Activated B cell treated with CpG ODN at 0.5 μM for 24 hours (primary cell): Measurements from ENCODE around the gene PDZK1. TPM values are rescaled to one million over a fixed set of nuclear protein-coding genes. Genes with fewer than 3 reads are reported as not detected.

Source experiments
- ATAC-seq: fragments of 200-7000 bp; cut with Tn5 transposase; one replicate; pipeline ENCODE4 v1.10.0; 2021; ENCODE audit warnings: low read depth, mild to moderate bottlenecking, moderate library complexity
- CTCF ChIA-PET: fragments of 350-600 bp; sonication (Branson Sonifier 250); formaldehyde crosslinking; loops from one replicate; lab custom pipeline; 2021; ENCODE audit warnings: antibody characterized with exemption; lab: Charles Lee
- POLR2A ChIA-PET: fragments of 350-600 bp; sonication (Branson Sonifier 250); formaldehyde crosslinking; loops from one replicate; lab custom pipeline; 2021; ENCODE audit warnings: antibody characterized with exemption; lab: Charles Lee
- DNase-seq: peaks from one replicate; pipeline ENCODE4 v3.0.0; 2022
- H3K27ac Mint-ChIP-seq: one replicate; pipeline ENCODE4 v1.8.0; 2020; ENCODE audit warnings: mixed read lengths
- H3K27me3 Mint-ChIP-seq: one replicate; pipeline ENCODE4 v1.8.0; 2021; ENCODE audit warnings: mixed read lengths
- H3K36me3 Mint-ChIP-seq: one replicate; pipeline ENCODE4 v1.8.0; 2021; ENCODE audit warnings: low read depth, mixed read lengths
- H3K4me1 Mint-ChIP-seq: one replicate; pipeline ENCODE4 v1.8.0; 2021; ENCODE audit warnings: mixed read lengths
- H3K4me3 Mint-ChIP-seq: one replicate; pipeline ENCODE4 v1.8.0; 2020; ENCODE audit warnings: mild to moderate bottlenecking, mixed read lengths
- H3K9me3 Mint-ChIP-seq: one replicate; pipeline ENCODE4 v1.8.0; 2020; ENCODE audit warnings: mixed read lengths
- CTCF ChIP-seq: fragments of 200-600 bp; IDR thresholded peaks from one replicate; pipeline ENCODE4 v1.8.0; 2022; ENCODE audit warnings: antibody characterized with exemption, mild to moderate bottlenecking
- intact Hi-C: fragments of 100-400 bp; cut with micrococcal nuclease; formaldehyde crosslinking; loops from one replicate; pipeline ENCODE4 v1.15.1; 2024
- total RNA-seq: library from RNA; stranded (reverse); gene quantifications from 2 replicates; pipeline ENCODE4 v1.2.3, GENCODE V29; 2022

The PDZK1 gene
- total RNA-seq, 1 donor from 2014 or later: 0.13 TPM

- intact Hi-C loops: no loop called here
- Mint-ChIP-seq H3K4me1 (no peaks in the 10 kb centered on the region), H3K4me3 (no peak overlapping the region), H3K27ac (no peak overlapping the region), H3K27me3 (no peaks in the 10 kb centered on the region), H3K36me3 (no peaks in the 10 kb centered on the region), H3K9me3 (no peaks in the 10 kb centered on the region)
- TF ChIP-seq CTCF: no peak
- ChIA-PET POLR2A (no interaction called here), CTCF (no interaction called here)
- ATAC-seq (no peak), DNase-seq (no peak)
Measured at GRCh38 chr1:145701306-145701862, 5.8 kb downstream of the PDZK1 start.

- Mint-ChIP-seq H3K27me3 (no peaks in the 10 kb centered on the region), H3K4me1 (no peaks in the 10 kb centered on the region), H3K27ac (no peak overlapping the region), H3K9me3 (no peaks in the 10 kb centered on the region), H3K36me3 (no peaks in the 10 kb centered on the region), H3K4me3 (no peak overlapping the region)
- ChIA-PET POLR2A (no interaction called here), CTCF (no interaction called here)
- no peak for ATAC-seq
- TF ChIP-seq CTCF: no peak
- intact Hi-C loops: no loop called here
- DNase-seq: no peak
Measured at GRCh38 chr1:145696630-145696960, 10.6 kb downstream of the PDZK1 start.

GRCh38 chr1:145695821-145696629, 11.1 kb downstream of the PDZK1 start:
- no peak overlapping the region for H3K4me3 Mint-ChIP-seq
- intact Hi-C loops: no loop called here
- CTCF ChIA-PET: no interaction called here

GRCh38 chr1:145692785-145693443, 14.3 kb downstream of the PDZK1 start:
- no peak overlapping the region for H3K4me3 Mint-ChIP-seq
- no peaks in the 10 kb centered on the region for H3K9me3 Mint-ChIP-seq
- no peak overlapping the region for H3K27ac Mint-ChIP-seq
- ChIA-PET POLR2A (no interaction called here), CTCF (no interaction called here)
- H3K36me3 Mint-ChIP-seq: no peaks in the 10 kb centered on the region
- intact Hi-C loops: no loop called here
- no peak for TF ChIP-seq CTCF
- peaks cover 14% of the 10 kb centered on the region for H3K4me1 Mint-ChIP-seq
- no peaks in the 10 kb centered on the region for H3K27me3 Mint-ChIP-seq
- ATAC-seq (no peak), DNase-seq (no peak)

More at GRCh38 chr1:145695821-145696629, 11.1 kb downstream of the PDZK1 start:
- Mint-ChIP-seq H3K36me3 (no peaks in the 10 kb centered on the region), H3K27me3 (no peaks in the 10 kb centered on the region), H3K4me1 (no peaks in the 10 kb centered on the region), H3K27ac (no peak overlapping the region), H3K9me3 (no peaks in the 10 kb centered on the region)
- no peak for DNase-seq
- no peak for ATAC-seq
- TF ChIP-seq CTCF: no peak
- POLR2A ChIA-PET: no interaction called here
